Loucy (cell line): ENCODE results near the gene CAMK2N1.

Source experiments
- H2AFZ ChIP-seq: fragments of 200-600 bp; sonication (generic); 2 replicates; pipeline ENCODE4 v1.6.0; 2016; ENCODE audit warnings: antibody characterized with exemption, mild to moderate bottlenecking, low read length, moderate library complexity
- H3F3A ChIP-seq: fragments of 200-600 bp; 2 replicates; pipeline ENCODE4 v1.6.0; 2016; ENCODE audit warnings: antibody characterized with exemption, low read depth, mild to moderate bottlenecking
- H3K27me3 ChIP-seq: fragments of 200-600 bp; sonication (generic); 2 replicates; pipeline ENCODE4 v1.6.1; 2014; ENCODE audit warnings: low read length, mild to moderate bottlenecking; ENCODE audit not compliant: insufficient read depth, poor library complexity, severe bottlenecking
- H3K36me3 ChIP-seq: fragments of 200-600 bp; sonication (generic); 2 replicates; pipeline ENCODE4 v1.6.1; 2016; ENCODE audit warnings: low read length; ENCODE audit not compliant: insufficient read depth
- H3K4me1 ChIP-seq: fragments of 200-600 bp; sonication (generic); 2 replicates; pipeline ENCODE4 v1.5.1; 2014; ENCODE audit warnings: low read length, mild to moderate bottlenecking; ENCODE audit not compliant: insufficient read depth, poor library complexity, severe bottlenecking
- H3K4me2 ChIP-seq: fragments of 200-600 bp; sonication (generic); 2 replicates; pipeline ENCODE4 v1.6.0; 2014; ENCODE audit warnings: antibody characterized with exemption, low read length, low read depth, mild to moderate bottlenecking; ENCODE audit not compliant: poor library complexity, severe bottlenecking
- H3K4me3 ChIP-seq: fragments of 200-600 bp; sonication (generic); 2 replicates; pipeline ENCODE4 v1.5.1; 2014; ENCODE audit warnings: low read length, mild to moderate bottlenecking, mixed read lengths; ENCODE audit not compliant: poor library complexity, severe bottlenecking
- H3K79me2 ChIP-seq: fragments of 200-600 bp; sonication (generic); 2 replicates; pipeline ENCODE4 v1.6.1; 2014; ENCODE audit warnings: low read length; ENCODE audit not compliant: insufficient read depth
- H3K9ac ChIP-seq: fragments of 200-600 bp; sonication (generic); 2 replicates; pipeline ENCODE4 v1.6.0; 2014; ENCODE audit warnings: mild to moderate bottlenecking, low read depth, low read length, moderate library complexity; ENCODE audit not compliant: poor library complexity, severe bottlenecking
- H3K9me2 ChIP-seq: fragments of 200-600 bp; sonication (generic); replicated peaks from 2 replicates; pipeline ENCODE4 v1.6.1; 2016; ENCODE audit warnings: low read depth, low read length, mixed read lengths
- H3K9me3 ChIP-seq: fragments of 200-600 bp; sonication (generic); 2 replicates; pipeline ENCODE4 v1.6.1; 2014; ENCODE audit warnings: mild to moderate bottlenecking, antibody characterized with exemption, low read length, low read depth; ENCODE audit not compliant: insufficient read depth
- H4K20me1 ChIP-seq: fragments of 200-600 bp; sonication (generic); 2 replicates; pipeline ENCODE4 v1.6.0; 2014; ENCODE audit warnings: antibody characterized with exemption, low read length, mild to moderate bottlenecking; ENCODE audit not compliant: insufficient read depth, poor library complexity, severe bottlenecking
- EZH2phosphoT487 ChIP-seq: fragments of 200-600 bp; IDR thresholded peaks from 2 replicates; pipeline ENCODE4 v1.6.1; 2018; ENCODE audit warnings: antibody characterized with exemption, mild to moderate bottlenecking, moderate library complexity, borderline replicate concordance
- TF ChIP-seq, protein P1 (sequence below): fragments of 200-600 bp; sonication (generic); conservative IDR thresholded peaks from 2 replicates; pipeline ENCODE4 v1.5.1; 2014; ENCODE audit warnings: mild to moderate bottlenecking, antibody characterized with exemption, low read length

CAMK2N1 gene

GRCh38 chr1:20478057-20478635 lies 7.9 kb downstream of the CAMK2N1 start:
- peaks cover 22% of the 10 kb centered on the region for H3K4me1 ChIP-seq
- no peaks in the 10 kb centered on the region for H4K20me1 ChIP-seq
- no peak overlapping the region for H3K4me2 ChIP-seq
- H2AFZ ChIP-seq, result no peak overlapping the region
- no peaks in the 10 kb centered on the region for H3K36me3 ChIP-seq
- no peaks in the 10 kb centered on the region for H3K9me2 ChIP-seq
- peaks cover 8% of the 10 kb centered on the region; the same call in 1 of the 2 replicates for H3F3A ChIP-seq
- H3K79me2 ChIP-seq, result no peaks in the 10 kb centered on the region
- no peak overlapping the region for H3K4me3 ChIP-seq
- TF ChIP-seq EZH2phosphoT487, result no peak
- TF ChIP-seq, protein P1, sequence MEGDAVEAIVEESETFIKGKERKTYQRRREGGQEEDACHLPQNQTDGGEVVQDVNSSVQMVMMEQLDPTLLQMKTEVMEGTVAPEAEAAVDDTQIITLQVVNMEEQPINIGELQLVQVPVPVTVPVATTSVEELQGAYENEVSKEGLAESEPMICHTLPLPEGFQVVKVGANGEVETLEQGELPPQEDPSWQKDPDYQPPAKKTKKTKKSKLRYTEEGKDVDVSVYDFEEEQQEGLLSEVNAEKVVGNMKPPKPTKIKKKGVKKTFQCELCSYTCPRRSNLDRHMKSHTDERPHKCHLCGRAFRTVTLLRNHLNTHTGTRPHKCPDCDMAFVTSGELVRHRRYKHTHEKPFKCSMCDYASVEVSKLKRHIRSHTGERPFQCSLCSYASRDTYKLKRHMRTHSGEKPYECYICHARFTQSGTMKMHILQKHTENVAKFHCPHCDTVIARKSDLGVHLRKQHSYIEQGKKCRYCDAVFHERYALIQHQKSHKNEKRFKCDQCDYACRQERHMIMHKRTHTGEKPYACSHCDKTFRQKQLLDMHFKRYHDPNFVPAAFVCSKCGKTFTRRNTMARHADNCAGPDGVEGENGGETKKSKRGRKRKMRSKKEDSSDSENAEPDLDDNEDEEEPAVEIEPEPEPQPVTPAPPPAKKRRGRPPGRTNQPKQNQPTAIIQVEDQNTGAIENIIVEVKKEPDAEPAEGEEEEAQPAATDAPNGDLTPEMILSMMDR, result no peak
- H3K9me3 ChIP-seq, result no peaks in the 10 kb centered on the region
- no peak overlapping the region for H3K9ac ChIP-seq
- H3K27me3 ChIP-seq, result no peaks in the 10 kb centered on the region

DNA sequence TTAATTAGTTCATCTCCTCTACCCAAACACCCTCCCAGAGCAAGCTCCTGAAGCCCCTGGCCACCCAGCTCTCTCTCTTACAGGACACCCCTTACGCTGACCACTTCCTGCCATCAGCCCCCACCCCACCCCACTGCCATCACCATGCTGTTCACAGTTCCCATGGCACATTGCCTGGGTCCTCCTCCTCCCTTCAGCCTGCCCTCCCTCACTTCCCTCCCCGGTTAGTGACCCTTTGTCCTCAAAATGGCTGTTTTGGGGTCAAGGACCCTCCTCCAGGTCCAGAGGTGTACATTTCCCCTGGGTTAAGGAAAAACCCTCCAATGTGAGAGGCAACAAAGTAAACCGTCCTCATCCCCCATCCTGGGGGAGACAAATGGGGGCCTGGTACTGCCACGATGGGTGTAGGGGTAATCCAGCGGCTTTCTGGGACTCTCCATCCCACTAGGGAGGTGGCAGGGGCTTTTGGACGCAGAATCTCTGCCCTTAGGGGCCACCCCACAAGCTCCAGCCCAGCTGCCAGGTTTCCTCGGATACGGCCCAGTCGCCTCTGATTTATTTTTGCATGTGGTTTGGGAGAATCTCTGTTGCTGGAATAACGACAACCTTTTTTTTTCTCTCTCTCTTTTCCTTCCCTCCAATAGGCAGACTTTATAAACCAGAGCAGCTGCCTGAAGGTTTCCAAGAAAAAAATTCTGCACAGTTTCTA lies 8.5 kb downstream of the CAMK2N1 start:
- Histone ChIP-seq H2AFZ (no peak overlapping the region), H3K4me1 (peaks cover 16% of the 10 kb centered on the region), H3K4me2 (no peak overlapping the region), H4K20me1 (no peaks in the 10 kb centered on the region), H3K9me2 (no peaks in the 10 kb centered on the region), H3K36me3 (no peaks in the 10 kb centered on the region), H3K27me3 (no peaks in the 10 kb centered on the region), H3K79me2 (no peaks in the 10 kb centered on the region), H3K9me3 (no peaks in the 10 kb centered on the region), H3K4me3 (no peak overlapping the region), H3F3A (0 out of 2 replicates have a peak, but pooled peaks cover 1% of the 10 kb centered on the region), H3K9ac (no peak overlapping the region)
- TF ChIP-seq, protein P1, result no peak
- no peak for TF ChIP-seq EZH2phosphoT487

DNA sequence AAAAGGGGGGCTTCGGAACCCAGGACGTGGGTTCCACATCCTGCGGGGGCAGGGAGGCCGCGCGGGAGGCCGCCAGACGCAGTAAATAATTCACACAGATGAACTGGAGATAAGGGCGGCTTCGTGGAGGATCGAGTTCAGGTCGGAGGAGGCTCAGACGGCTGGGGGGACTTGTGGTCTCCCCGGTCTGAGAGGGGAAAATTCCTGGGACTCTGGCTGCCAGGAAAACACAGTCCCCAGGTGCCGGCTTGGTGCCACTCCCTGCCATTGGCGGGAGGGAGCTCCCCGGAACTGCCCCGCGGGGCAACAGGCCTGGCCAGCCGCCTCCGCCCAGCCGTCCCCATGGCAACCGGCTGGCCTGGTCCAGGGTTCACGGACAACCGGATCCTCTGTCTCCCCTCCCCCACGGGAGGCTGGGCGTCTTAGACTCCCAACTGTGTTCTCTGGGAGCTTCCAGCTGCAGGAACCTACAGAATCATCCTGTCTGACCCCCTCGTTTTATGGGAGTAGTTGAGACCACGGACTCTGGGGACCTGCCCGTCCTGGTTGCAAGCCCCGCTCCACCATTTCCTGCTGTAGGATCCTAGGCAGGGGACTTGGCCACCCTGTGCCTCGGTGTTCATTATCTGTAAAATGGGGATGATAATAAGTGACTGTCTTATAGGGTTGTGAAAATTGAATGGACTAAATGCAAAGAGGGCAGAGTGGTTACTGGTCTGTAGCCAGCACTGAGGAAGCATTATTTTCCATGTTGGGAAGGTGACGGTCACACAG lies 9.6 kb downstream of the CAMK2N1 start:
- TF ChIP-seq EZH2phosphoT487, result no peak
- TF ChIP-seq, protein P1, result no peak
- Histone ChIP-seq H3K4me1 (peaks cover 6% of the 10 kb centered on the region), H3K9me3 (no peaks in the 10 kb centered on the region), H3K9me2 (no peaks in the 10 kb centered on the region), H3K9ac (no peak overlapping the region), H3K4me2 (no peak overlapping the region), H3K4me3 (no peak overlapping the region), H2AFZ (no peak overlapping the region), H3F3A (no peaks in the 10 kb centered on the region), H3K27me3 (no peaks in the 10 kb centered on the region), H3K36me3 (no peaks in the 10 kb centered on the region), H4K20me1 (no peaks in the 10 kb centered on the region), H3K79me2 (no peaks in the 10 kb centered on the region)
